Hematopoietic multipotent progenitor cell (in vitro differentiated cells): ENCODE measurements around the gene CHST5. TPM values are rescaled to one million over a fixed set of nuclear protein-coding genes. Genes with fewer than 3 reads are reported as not detected.

Source experiments
- DNase-seq, 3 donors: peaks; one replicate each; pipeline ENCODE4 v3.0.0-alpha.2; 2011 to 2015; ENCODE audit warnings: low read depth in 2 of 3, low spot score in 2 of 3
- total RNA-seq: library from RNA; depleted of rRNA; stranded (reverse); fragments of >200 nt; gene quantifications from one replicate; pipeline ENCODE4 v1.2.3, GENCODE V29; 2012

Gene CHST5
- total RNA-seq = under 0.01 TPM

GRCh38 chr16:75535901-75536300 lies at the start of gene CHST5:
Gene CHST5 (minus strand): TSS chr16:75536108. CDS start chr16:75530384, 5,724 bp downstream.
- no peak for DNase-seq

- no peak for DNase-seq
Measured at GRCh38 chr16:75584108-75584507, 48.2 kb upstream of the CHST5 start.

GRCh38 chr16:75579281-75579834 lies 43.5 kb upstream of the CHST5 start:
- peak in 2 of 3 donors; percentile 43 to 80 for DNase-seq

- DNase-seq = no peak
Measured at GRCh38 chr16:75578725-75579124, 42.8 kb upstream of the CHST5 start.

DNA sequence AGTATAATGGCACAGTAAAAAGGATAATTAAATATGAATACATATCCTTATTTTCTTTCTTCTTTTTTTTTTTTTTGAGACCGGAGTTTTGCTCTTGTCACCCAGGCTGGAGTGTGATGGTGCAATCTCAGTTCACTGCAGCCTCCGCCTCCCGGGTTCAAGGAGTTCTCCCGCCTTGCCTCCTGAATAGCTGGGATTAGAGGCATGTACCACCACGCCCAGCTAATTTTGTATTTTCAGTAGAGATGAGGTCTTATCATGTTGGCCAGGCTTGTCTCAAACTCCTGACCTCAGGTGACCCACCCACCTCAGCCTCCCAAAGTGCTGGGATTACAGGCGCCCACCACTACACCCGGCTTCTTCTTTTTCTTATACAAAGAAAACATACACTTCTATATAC lies 42.3 kb upstream of the CHST5 start:
- DNase-seq = no peak

GRCh38 chr16:75576384-75576811 lies 40.5 kb upstream of the CHST5 start:
- no peak for DNase-seq

DNA sequence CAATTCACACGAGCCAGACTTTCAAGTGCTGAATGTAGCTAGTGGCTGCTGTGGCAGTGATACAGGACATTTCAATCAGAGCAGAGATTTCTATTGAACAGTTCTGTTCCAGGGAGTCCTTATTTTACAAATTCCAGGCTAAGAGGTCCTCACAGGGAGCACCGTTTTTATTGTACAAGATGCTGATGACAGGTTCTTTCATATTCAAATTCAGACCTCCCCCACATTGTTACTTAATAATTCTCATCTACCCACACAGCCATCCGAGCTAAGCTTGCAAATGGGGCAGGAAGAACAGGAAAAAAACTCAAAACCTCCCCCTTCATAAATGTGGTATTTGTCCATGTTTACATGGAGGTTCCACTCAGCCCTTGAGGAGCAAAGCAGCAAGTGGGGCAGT lies 40.0 kb upstream of the CHST5 start:
- no peak for DNase-seq

DNA sequence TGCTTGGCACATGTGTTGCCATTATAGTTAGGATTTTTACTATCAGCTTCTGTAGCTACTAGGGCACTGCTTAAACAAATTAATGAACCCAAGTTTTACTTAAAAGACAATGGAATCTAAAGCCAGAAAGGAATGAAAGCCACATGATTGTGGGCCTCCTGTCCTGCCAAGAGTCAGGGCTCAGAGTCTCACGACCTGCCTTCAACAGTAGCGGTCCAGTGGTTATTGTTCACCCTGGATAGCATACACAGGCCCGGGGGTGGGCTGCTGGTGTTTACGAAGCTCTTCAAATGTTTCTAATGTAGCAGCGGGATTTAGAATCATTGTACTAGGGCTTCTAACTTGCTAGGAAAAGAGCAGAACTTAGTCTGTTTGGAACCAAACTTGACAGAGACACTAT lies 38.0 kb upstream of the CHST5 start:
- DNase-seq = no peak

DNA sequence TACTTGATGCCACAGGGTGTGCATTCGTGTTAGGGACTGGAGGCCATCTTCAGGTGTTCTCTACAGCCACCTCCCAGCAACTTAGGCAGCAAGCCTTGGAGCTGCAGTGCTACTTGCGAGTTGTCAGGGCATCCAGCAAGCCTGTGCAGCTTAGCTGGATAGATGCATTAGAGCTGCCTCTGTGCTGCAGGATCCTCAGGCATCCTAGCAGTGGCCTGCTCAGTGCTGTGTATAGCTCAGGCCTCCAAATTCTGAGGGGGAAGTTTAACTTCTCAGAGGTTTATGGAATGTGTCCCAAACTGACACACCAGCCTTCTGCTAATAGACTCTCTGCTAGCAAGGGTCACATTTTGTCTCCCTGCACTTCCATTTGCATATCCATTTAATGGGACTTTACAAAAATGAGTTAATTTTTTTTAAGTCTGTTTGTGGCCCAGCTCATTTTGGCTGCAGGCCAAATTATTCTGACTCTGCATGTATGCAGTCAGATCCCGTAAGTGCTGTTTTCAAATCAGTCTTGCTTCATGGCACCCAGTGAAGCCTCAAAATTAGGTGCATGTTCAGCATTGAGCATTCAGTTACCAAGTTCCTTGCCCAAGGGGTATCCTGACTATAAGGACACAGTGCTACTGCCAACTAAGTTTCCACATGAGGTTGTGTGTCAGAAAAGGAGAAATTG lies 37.1 kb upstream of the CHST5 start:
- peak in 1 of 3 donors; percentile 30 for DNase-seq

GRCh38 chr16:75570396-75571065 lies 34.6 kb upstream of the CHST5 start:
- no peak for DNase-seq

DNA sequence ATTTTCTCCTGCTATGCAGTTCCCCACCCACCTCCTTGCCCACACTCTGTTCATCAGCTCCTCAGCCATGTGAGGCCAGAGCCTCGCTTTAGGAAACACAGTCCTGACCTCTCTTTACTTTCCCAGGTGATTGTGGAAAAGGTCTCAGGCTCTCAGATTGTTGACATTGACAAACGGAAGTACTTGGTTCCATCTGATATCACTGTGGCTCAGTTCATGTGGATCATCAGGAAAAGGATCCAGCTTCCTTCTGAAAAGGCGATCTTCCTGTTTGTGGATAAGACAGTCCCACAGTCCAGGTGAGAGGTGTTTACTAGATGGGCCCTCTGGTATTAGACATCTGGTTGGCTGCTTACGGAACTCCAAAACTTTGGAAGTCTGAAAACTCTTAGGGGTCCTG lies 32.0 kb upstream of the CHST5 start:
- no peak for DNase-seq

- peak in 2 of 3 donors; percentile 10 to 17 for DNase-seq
Measured at GRCh38 chr16:75566758-75567255, 30.9 kb upstream of the CHST5 start.

DNA sequence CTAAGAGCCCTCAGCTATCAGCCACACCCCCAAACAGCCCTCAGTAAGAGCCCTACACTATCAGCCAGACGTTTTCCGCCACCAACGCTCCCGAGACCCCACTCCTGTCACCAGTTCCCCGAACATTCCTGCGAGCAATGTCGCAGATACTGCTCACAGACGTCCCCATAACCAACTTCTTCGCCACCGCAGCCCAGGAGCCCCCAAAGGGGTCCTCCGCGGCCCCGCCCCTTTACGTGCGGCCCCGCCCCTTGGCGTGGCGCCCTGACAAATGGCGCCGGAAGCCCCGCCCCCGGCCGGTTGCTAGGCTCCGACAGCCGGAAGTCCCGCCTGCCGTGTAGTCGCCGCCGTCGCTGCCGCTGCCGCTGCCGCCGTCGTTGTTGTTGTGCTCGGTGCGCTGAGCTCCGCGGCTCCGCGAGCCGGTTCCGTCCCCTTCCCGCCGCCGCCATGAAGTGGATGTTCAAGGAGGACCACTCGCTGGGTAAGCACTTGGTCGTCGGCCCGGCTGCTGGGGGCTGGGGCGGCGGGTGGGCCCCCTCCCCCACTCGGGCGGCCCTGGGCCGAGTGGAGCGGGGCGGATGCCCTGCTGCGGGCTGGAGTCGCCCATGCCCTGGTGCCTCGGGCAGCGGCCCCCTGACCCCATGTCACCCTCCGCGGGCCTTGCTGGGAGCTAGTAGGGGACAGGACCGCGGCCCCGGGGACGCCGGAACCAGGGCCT lies 30.3 kb upstream of the CHST5 start, which contains the start of gene GABARAPL2:
GABARAPL2 (plus strand) TSS at position 340 of the 718 bp plus-strand sequence; CDS start at position 448, 108 bp downstream.
- DNase-seq = peak; percentile 87 to 93 (median 87)

DNA sequence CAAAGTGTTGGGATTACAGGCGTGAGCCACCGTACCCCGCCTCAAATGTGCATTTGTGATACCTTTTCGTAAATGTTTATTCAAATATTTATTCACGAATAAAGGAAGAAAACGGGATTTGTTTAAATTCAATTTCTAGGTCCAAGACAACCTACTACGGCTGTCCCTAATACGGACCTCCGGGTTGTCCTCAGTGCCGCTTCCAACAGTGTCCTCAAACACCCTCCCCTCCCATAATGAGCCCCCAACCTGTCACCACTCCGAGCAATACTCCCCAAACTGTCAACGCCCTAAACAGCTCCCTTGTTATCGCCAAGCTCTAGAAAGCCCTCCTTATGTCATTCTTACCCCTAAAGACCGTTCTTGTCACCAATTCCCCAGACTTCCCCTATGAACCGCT lies 29.7 kb upstream of the CHST5 start:
- peak in 1 of 3 donors; percentile 23 for DNase-seq

DNA sequence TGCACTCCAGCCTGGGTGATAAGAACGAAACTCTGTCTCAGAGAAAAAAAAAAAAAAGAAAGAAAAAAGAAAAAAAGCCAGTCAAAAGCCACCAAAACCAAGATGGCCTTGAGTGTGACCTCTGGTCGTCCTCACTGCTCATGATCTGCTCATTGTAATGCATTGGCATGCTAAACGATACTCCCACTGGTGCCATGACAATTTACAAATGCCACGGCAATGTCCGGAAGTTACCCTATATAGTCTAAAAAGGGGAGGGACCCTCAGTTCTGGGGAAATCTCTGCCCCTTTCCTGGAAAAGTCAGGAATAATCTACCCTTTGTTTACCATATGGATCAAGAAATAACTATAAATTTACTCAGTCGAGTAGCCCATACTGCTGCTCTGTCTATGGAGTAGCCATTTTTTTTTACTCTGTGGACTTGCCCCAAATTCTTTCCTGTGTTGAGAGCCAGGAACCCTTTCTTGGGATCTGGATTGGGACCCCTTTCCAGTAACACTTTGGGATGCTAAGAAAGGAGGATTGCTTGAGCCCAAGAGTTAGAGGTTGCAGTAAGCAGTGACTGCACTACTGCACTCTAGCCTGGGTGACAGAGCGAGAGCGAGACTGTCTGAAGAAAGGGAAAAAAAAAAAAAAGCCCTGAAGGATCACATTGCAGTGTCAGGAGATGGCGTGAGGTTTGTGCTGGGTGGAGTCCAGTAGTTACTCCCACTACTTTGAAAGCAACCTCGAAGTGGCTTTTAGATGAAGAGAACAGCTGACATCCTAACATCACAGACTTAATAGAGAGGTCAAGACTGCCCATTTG lies 23.9 kb upstream of the CHST5 start:
- no peak for DNase-seq

- DNase-seq = no peak
Measured at GRCh38 chr16:75558846-75559401, 23.0 kb upstream of the CHST5 start.

DNA sequence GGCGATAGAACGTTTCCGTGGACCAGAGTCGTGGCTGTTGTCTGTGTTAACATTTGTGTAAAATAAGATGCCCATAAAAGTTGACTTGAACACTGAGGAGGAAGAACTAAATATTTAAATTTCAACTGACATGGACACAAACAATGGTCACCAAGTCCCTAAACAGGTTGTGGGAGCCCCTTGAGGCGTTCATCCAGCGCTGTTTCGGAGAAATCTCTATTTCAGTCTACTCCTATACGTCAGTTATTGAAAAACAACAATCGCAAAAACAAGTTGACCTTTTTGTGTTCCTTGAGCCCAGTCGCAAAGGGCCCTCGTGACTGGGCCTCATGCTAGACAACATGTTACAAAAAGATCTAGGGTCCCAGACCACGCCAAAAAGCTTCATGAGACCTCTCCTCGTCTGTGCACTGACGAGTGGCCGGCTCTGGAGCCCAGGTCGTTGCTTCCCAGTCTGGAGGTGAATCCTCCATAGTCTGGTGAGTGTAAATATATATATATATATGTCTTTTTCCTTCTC lies 20.6 kb upstream of the CHST5 start:
- no peak for DNase-seq

- peak; percentile 81 to 95 (median 91) for DNase-seq
Measured at GRCh38 chr16:75555707-75556430, 20.0 kb upstream of the CHST5 start, which contains the start of gene TMEM231. Gene TMEM231 (minus strand): TSS chr16:75556252. CDS start chr16:75556209, 43 bp downstream.

DNA sequence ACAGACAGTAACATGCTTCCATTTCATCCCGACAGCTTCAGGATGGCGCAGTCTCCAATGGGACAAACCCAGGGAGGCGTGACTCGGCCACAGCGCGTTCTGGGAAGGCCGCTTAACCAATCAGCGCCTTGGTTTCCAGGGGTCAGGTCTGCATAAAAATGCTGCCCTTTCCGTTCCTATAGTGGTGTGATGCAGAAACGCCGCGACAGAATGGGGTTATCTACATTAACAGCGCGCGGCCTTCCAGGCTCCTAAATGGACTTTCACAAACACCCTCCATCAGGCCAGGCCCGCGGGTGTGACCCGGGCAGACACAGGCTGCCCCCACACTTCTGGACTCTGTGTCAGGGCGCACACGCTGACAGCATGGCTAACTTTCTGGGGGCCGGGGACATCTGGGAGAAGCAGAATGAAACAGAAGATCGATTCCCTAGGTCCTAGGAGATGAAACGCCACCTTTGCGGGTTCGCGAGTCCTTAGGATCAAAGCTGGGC lies 19.4 kb upstream of the CHST5 start:
- DNase-seq = peak in 2 of 3 donors; percentile 14 to 18
